Spleen (tissue), 7 donors: ENCODE data around the gene SATL1.

ENCODE experiments used
- CTCF ChIP-seq, 11 experiments: fragments of 200-600 bp in 7 of 11; fragments of 450-650 bp in 4 of 11; sonication (generic) in 4 of 11; IDR thresholded peaks in 8 of 11; conservative IDR thresholded peaks in 3 of 11; 1 replicate in 7 of 11; 2 replicates in 4 of 11; pipeline versions ENCODE4 v1.4.0 to v1.8.0; 2016 to 2021; ENCODE audit warnings: antibody characterized with exemption in 11 of 11, inconsistent platforms in 4 of 11, mild to moderate bottlenecking in 1 of 11
- POLR2AphosphoS5 ChIP-seq, 3 donors: sonication (generic); formaldehyde crosslinking; IDR thresholded peaks; one replicate each; pipeline ENCODE4 v1.5.1; 2017; ENCODE audit warnings: antibody characterized with exemption in 3 of 3
- donor health status: DM: no; HTN: no; CAD: no; lungs with moderate emphysema.
- donor health status: DM: no; HTN: no; CAD: no.
- donor health status: DM: no; HTN: no; CAD: no.

- TF ChIP-seq POLR2AphosphoS5 (IDR thresholded peaks at IDR 0.05) (no peak), CTCF (IDR thresholded peaks at IDR 0.05 in 8 of 11, conservative IDR thresholded peaks at IDR 0.05 in 3 of 11) (no peak)
Observed at GRCh38 chrX:85052636-85053343, 190.8 kb downstream of the SATL1 start.
